C4-2B (cell line): ENCODE data around the gene ARID5B.

Experiments
- ZFX ChIP-seq: fragments of 450-650 bp; IDR thresholded peaks from 2 replicates; pipeline ENCODE4 v1.6.1; 2017
- TF ChIP-seq, protein P1 (sequence below): fragments of 450-650 bp; conservative IDR thresholded peaks from 2 replicates; pipeline ENCODE4 v1.5.1; 2017; ENCODE audit warnings: mild to moderate bottlenecking

DNA sequence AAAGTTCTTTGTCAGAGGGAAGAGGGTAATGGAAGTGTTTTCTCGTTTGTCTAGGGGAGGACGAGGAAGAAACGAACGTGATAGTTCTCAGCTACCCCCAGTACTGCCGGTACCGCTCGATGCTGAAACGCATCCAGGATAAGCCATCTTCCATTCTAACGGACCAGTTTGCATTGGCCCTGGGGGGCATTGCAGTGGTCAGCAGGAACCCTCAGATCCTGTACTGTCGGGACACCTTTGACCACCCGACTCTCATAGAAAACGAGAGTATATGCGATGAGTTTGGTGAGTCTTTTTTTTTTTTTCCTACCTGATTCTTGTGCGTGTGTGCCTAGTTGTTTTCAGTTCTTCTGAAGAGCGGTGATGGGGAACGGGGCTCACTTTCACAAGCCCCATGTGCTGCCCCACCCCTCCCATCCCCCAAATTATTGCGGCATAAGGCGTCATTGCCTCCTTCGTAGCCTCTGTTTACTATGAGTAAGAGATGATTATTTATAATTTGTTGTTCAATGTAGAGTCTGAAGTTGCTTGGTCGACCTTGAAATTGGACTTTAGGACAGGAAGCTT, 98.6 kb downstream of the ARID5B start:
- TF ChIP-seq, protein P1, sequence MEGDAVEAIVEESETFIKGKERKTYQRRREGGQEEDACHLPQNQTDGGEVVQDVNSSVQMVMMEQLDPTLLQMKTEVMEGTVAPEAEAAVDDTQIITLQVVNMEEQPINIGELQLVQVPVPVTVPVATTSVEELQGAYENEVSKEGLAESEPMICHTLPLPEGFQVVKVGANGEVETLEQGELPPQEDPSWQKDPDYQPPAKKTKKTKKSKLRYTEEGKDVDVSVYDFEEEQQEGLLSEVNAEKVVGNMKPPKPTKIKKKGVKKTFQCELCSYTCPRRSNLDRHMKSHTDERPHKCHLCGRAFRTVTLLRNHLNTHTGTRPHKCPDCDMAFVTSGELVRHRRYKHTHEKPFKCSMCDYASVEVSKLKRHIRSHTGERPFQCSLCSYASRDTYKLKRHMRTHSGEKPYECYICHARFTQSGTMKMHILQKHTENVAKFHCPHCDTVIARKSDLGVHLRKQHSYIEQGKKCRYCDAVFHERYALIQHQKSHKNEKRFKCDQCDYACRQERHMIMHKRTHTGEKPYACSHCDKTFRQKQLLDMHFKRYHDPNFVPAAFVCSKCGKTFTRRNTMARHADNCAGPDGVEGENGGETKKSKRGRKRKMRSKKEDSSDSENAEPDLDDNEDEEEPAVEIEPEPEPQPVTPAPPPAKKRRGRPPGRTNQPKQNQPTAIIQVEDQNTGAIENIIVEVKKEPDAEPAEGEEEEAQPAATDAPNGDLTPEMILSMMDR, result no peak
- no peak for TF ChIP-seq ZFX
